ENCODE results near the gene MIB2. TPM values are rescaled to one million over a fixed set of nuclear protein-coding genes. Genes with fewer than 3 reads are reported as not detected.

The MIB2 gene
- total RNA-seq, 1 experiment from 2014 or later: 74.5 TPM

GRCh38 chr1:1609822-1610485, 5.3 kb upstream of the MIB2 start:
- Histone ChIP-seq H3K27ac (ENCODE audit: low read length) (no peak overlapping the region), H3K4me3 (ENCODE audit: low read depth in 2 of 2, low read length in 2 of 2) (no peak overlapping the region), H3K27me3 (ENCODE audit: control insufficient read depth, insufficient read depth, low read length) (no peaks in the 10 kb centered on the region), H3K36me3 (ENCODE audit: control insufficient read depth, insufficient read depth, low read length) (no peaks in the 10 kb centered on the region), H3K4me1 (ENCODE audit: control insufficient read depth, insufficient read depth, low read length) (peaks cover 10% of the 10 kb centered on the region), H3K9me3 (ENCODE audit: control insufficient read depth, insufficient read depth, low read depth, low read length) (no peaks in the 10 kb centered on the region)
- TF ChIP-seq TCF7L2 (IDR thresholded peaks at IDR 0.05; ENCODE audit: low read depth, low read length): no peak
- ATAC-seq: no peak
- no peak for DNase-seq (ENCODE audit: low read depth, low spot score)
- intact Hi-C loops (cut with micrococcal nuclease; ENCODE audit: unreplicated experiment): no loop called here
- ChIA-PET POLR2A (no interaction called here), CTCF (no interaction called here)
- BruUV-seq (replicated peaks): no TSS peak
- in situ Hi-C loops (cut with HindIII; ENCODE audit: low pct_unique_long_range_greater_than_20kb, low sequenced_read_pairs): no loop called here

GRCh38 chr1:1610796-1611195, 4.5 kb upstream of the MIB2 start:
- POLR2A ChIA-PET: no interaction called here

More at GRCh38 chr1:1610796-1611195, 4.5 kb upstream of the MIB2 start:
- no peak for TF ChIP-seq SIN3A (IDR thresholded peaks at IDR 0.05; ENCODE audit: borderline replicate concordance, insufficient read depth, low read depth, low read length)
- no peak for TF ChIP-seq POLR2AphosphoS5 (IDR thresholded peaks at IDR 0.05; ENCODE audit: low read depth, low read length)
- TF ChIP-seq REST (IDR thresholded peaks at IDR 0.05; ENCODE audit: insufficient read depth in 1 of 2, low read depth in 2 of 2, low read length in 1 of 2): no peak
- TF ChIP-seq CTCF (IDR thresholded peaks at IDR 0.05): no peak
- TF ChIP-seq TCF7L2 (IDR thresholded peaks at IDR 0.05; ENCODE audit: low read depth, low read length): no peak
- Histone ChIP-seq H3K4me1 (ENCODE audit: control insufficient read depth, insufficient read depth, low read length) (peaks cover 10% of the 10 kb centered on the region), H3K36me3 (ENCODE audit: control insufficient read depth, insufficient read depth, low read length) (no peaks in the 10 kb centered on the region), H3K27ac (ENCODE audit: low read length) (no peak overlapping the region), H3K9me3 (ENCODE audit: control insufficient read depth, insufficient read depth, low read depth, low read length) (no peaks in the 10 kb centered on the region), H3K27me3 (ENCODE audit: control insufficient read depth, insufficient read depth, low read length) (no peaks in the 10 kb centered on the region), H3K4me3 (ENCODE audit: low read depth in 2 of 2, low read length in 2 of 2) (no peak overlapping the region)
- DNase-seq (ENCODE audit: low read depth, low spot score) (no peak), ATAC-seq (no peak)
- intact Hi-C loops (cut with micrococcal nuclease; ENCODE audit: unreplicated experiment) (no loop called here), in situ Hi-C loops (cut with HindIII; ENCODE audit: low pct_unique_long_range_greater_than_20kb, low sequenced_read_pairs) (no loop called here)
- CTCF ChIA-PET: interaction anchor here (0.5 kb wide), 1 partner anchor 27 kb away, joined by 3 read pairs; no protein-coding TSS in a partner anchor
- no TSS peak for BruUV-seq (replicated peaks)
